ENCODE data around the gene SLC16A13.
"Not testable (repeated sequence)": the region's sequence is repeated elsewhere in the genome, so short reads cannot be mapped to it uniquely, and the experiment has no call there.

Gene SLC16A13

GRCh38 chr17:7068268-7068667, 32.5 kb downstream of the SLC16A13 start:
- no peak for DNase-seq

- DNase-seq: no peak
Observed at GRCh38 chr17:7070712-7071111, 34.9 kb downstream of the SLC16A13 start.

GRCh38 chr17:7072406-7072805, 36.6 kb downstream of the SLC16A13 start:
- peak in 1 of 3 donors; percentile 21 for DNase-seq

GRCh38 chr17:7074931-7075330, 39.1 kb downstream of the SLC16A13 start:
- no peak for DNase-seq

GRCh38 chr17:7077911-7078546, 42.2 kb downstream of the SLC16A13 start:
- no peak for DNase-seq

- no peak for DNase-seq
Observed at GRCh38 chr17:7078711-7079110, 42.9 kb downstream of the SLC16A13 start.

GRCh38 chr17:7079581-7080455, 44.0 kb downstream of the SLC16A13 start, which contains the start of gene CLEC10A:
CLEC10A (minus strand) TSS chr17:7080251; CDS start chr17:7078812, 1,439 bp downstream.
- DNase-seq: peak; percentile 87 to 90 (median 88)

GRCh38 chr17:7080456-7081041, 44.7 kb downstream of the SLC16A13 start:
- DNase-seq: no peak

GRCh38 chr17:7081341-7082062, 45.7 kb downstream of the SLC16A13 start:
- no peak for DNase-seq

GRCh38 chr17:7083592-7083991, 47.8 kb downstream of the SLC16A13 start:
- peak; percentile 62 to 79 (median 79) for DNase-seq

GRCh38 chr17:7084088-7084487, 48.3 kb downstream of the SLC16A13 start:
- DNase-seq: peak; percentile 35 to 58 (median 55)

- DNase-seq: not testable (repeated sequence)
Observed at GRCh38 chr17:7088442-7088841, 52.6 kb downstream of the SLC16A13 start.

- not testable (repeated sequence) for DNase-seq
Observed at GRCh38 chr17:7089570-7089969, 53.8 kb downstream of the SLC16A13 start.
